GM19193 (cell line): ENCODE results near the gene PPM1M.

Experiments used
- POLR2A ChIP-seq: IDR thresholded peaks from 4 replicates; pipeline ENCODE4 v1.6.1; 2011; ENCODE audit not compliant: insufficient read depth, insufficient read length; ENCODE audit errors: extremely low read depth

The PPM1M gene, protein sequence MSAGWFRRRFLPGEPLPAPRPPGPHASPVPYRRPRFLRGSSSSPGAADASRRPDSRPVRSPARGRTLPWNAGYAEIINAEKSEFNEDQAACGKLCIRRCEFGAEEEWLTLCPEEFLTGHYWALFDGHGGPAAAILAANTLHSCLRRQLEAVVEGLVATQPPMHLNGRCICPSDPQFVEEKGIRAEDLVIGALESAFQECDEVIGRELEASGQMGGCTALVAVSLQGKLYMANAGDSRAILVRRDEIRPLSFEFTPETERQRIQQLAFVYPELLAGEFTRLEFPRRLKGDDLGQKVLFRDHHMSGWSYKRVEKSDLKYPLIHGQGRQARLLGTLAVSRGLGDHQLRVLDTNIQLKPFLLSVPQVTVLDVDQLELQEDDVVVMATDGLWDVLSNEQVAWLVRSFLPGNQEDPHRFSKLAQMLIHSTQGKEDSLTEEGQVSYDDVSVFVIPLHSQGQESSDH

DNA sequence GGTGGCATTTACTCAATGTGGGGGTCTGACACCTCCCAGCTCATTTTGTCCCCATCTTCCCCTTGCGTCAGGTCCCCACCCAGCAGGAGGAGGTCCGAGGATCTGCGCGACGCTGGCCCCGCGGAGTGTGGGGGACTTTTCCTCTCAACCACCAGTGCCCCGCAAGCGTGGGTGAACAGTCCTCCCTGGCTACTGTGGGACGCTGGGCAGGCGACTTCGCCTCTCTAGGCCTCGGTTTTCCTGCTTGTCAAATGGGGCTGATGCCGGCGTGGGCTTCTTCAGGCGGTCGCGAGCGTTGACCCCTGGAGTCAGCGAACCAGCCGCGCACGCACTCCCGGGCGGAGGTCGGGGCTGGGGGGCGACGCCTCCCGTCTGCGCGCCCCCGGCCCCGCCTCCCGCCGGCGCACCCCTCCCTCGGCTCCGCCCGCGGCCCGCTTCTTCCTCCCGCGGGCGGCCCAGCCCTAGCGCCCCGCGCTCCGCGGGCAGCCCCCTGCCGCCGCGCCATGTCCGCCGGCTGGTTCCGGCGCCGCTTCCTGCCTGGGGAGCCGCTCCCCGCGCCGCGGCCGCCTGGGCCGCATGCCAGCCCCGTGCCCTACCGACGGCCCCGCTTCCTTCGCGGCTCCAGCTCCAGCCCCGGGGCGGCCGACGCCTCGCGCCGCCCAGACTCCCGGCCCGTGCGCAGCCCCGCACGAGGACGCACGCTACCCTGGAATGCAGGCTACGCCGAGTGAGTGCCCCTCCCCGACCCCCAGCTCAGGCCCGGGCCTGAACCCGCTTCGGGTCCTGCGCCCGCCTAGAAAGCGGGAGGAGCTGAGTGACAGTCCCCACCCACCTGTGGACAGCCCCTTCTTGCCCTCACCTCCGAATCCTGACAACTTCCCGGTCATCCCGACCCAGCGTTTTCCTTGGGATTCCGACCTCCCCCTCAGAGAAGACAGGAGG is at the start of gene PPM1M:
TSS of gene PPM1M (plus strand) at position 438 of the 942 bp plus-strand sequence. CDS start at position 504, 66 bp downstream.
- TF ChIP-seq POLR2A: peak; percentile 40

DNA sequence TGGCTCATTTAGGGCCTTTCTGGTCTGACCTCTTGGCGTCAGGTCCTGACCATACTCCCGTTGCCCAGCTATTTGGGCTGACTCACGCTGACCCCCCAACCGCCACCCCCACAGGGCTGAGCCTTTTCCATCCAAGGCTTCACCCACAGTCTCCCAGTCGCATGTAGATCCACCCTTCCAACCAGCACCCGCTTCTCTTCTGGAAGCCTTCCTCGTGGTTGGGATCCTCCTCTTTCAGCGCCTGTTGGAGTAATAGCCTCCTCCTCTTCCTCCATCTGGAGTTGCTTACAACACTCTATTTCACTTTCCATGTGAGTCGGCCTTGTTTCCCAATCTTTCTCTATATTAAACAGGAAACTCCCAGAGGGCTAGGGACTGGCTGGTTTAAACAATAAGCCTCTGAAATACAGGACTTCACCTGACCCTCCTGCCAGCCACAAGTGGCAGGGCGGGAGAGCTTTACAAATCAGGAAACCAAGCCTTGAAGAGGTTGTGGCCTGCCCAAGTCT is 49.7 kb upstream of the PPM1M start:
- TF ChIP-seq POLR2A: no peak

DNA sequence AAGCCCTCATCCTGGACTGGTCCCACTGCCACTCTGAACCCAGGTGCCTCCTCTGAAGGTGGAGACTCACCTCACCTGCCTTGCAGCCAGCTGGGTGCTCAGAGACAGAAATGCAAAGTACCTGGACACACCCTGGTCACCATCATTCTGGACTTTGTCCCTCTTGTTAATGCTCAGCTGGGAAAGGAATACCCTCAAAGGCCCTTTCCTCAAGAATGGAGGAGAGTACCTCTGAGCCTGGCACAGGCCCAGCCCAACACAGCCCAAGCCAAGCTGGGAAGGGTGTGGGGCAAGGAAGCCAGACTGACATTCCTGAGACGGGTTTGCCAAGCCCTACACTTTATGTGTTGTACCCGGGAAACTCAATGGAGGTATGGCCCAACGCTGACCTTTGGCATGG is 48.6 kb upstream of the PPM1M start:
- no peak for TF ChIP-seq POLR2A

DNA sequence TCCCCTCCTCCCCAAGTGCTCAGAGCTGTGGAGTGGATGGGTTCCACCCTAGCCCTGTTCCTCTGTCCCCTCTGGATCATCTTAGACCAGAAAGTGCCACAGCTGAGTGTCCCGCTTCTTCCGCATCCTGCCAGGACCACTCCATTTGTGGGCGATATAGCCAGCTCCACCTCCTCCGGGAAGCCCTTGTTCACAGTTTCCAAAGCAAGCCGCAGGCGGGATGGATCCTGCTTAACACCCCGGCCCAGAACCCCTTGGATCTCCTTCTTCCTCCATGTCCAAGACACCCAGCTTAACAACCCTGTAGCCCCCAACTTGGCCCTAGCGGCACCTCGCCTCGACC is 48.1 kb upstream of the PPM1M start:
- TF ChIP-seq POLR2A: no peak

DNA sequence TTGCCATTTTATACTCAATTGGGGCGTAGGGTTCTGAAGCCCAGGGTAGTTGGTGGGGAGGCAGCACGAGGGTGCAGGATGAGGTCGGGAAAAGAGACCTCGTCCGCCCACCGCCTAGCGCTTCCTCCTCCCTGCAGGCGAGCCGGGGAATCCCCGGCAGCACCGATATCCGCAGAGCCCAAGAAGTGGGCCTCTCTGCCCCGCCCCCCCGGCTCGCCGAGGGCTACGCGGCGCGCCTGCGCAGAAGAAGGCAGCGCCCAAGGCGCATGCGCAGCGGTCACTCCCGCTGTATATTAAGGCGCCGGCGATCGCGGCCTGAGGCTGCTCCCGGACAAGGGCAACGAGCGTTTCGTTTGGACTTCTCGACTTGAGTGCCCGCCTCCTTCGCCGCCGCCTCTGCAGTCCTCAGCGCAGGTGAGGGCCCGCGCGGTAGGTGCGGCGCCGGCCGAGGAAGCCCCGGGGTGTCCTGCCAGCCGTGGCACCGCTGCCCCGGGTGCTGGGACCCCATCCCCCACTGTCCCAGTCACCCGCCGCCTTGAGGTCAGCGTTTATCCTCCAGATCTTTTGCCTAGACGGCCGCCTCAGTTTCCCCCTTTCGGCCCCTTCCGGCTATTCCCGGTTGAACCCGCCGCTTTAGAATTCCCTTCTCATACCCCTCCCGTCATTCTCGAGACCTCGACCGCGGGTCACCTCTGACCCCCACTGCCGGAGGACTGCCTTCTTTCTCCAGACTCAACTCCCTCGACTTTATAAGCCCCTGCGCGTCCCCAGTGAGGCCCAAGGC is 47.5 kb upstream of the PPM1M start, which contains the start of gene ALAS1:
TSS of gene ALAS1 (plus strand) at position 319 of the 784 bp plus-strand sequence. CDS start 1,082 bp downstream, outside the sequence.
- peak; percentile 97 for TF ChIP-seq POLR2A

DNA sequence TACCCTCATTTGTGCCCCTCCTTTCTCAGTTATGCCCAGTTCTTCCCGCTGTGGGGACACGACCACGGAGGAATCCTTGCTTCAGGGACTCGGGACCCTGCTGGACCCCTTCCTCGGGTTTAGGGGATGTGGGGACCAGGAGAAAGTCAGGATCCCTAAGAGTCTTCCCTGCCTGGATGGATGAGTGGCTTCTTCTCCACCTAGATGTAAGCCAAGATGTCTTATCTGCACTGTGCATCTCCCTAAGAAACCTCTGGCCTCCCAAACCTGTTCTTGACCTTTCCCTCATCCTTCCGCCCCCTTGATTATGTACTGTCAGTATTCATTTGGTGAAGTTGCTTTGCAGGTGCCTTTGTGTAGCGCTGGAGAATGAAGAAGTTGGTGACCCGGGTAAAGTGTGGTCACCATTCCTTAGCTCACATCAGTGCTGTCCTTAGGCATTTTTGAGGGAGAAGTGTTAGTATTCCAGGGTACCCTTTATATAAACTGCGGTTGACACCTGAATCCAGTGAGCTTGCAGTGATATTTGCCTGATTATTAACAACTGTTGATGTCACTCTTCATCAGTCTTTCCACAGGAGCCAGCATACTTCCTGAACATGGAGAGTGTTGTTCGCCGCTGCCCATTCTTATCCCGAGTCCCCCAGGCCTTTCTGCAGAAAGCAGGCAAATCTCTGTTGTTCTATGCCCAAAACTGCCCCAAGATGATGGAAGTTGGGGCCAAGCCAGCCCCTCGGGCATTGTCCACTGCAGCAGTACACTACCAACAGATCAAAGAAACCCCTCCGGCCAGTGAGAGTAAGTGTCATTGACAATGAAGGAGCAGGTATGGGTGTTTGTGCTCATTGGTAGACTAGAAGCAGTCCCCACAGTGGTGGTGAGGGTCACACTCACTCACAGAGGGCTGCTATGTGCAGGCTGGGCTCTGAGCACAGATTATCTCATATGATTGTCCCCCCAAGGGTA is 46.6 kb upstream of the PPM1M start:
- TF ChIP-seq POLR2A: no peak

DNA sequence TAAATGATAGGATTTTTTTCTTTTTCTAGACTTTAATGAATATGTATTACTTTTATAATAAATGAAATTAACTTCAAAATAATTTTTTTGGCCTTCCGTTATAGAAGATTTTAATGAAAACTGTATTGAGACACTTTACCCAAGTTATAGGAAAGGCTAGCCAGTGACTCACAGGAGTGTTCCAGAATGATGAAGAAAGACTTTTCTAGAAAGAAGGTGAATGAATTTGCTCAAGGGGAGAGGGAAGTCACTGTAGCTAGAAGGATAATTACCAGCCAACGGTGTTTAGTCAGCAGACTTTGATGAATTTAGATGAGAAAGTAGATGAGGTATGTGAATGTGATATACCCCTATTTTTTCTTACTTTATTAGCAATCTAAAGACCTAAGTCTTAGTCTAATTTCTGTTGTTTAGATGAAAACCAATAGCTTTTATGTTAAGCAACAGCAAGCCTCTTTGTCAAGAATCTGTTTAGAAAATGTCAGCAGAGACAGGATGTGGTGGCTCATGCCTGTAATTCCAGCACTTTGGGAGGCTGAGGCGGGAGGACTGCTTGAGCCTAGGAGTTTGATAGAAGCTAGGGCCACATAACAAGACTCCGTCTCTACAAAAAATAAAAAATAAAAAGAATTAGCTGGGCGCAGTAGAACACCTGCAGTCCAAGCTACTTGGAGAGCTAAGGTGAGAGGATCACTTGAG is 44.4 kb upstream of the PPM1M start:
- no peak for TF ChIP-seq POLR2A

DNA sequence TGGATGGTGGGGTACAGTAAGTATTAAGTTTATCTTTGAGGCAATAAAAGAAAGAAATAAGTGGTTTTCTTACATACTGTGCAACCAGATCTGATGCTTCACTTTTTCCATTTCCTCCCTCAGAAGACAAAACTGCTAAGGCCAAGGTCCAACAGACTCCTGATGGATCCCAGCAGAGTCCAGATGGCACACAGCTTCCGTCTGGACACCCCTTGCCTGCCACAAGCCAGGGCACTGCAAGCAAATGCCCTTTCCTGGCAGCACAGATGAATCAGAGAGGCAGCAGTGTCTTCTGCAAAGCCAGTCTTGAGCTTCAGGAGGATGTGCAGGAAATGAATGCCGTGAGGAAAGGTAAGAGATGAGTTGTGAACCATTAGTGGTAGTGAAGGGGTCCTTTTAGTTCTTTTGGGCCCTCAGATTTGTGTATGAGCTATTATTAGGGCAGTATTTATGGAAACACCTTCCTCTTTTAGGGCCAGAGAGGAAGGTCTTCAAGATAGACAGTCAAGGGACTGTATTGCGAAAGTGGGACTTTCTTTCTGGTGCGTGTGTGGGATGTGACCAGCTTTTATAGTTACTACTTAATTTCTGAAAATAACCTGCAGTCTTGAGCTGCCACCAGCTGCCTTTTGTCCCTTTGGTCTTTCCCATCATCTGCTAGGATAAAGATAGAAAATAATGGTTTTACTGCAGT is 43.0 kb upstream of the PPM1M start:
- no peak for TF ChIP-seq POLR2A

DNA sequence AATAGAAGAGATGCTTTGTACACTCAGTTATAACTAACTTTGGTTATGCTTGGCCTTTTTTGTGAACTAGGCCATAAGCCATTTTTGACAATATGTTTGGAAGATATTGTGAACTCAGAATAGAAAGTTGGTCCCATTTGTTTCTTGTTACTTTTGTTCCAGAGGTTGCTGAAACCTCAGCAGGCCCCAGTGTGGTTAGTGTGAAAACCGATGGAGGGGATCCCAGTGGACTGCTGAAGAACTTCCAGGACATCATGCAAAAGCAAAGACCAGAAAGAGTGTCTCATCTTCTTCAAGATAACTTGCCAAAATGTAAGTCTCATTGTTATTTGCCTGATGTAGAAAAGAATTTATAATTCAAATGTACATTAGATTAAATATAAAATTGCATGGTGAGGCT is 41.9 kb upstream of the PPM1M start:
- no peak for TF ChIP-seq POLR2A

DNA sequence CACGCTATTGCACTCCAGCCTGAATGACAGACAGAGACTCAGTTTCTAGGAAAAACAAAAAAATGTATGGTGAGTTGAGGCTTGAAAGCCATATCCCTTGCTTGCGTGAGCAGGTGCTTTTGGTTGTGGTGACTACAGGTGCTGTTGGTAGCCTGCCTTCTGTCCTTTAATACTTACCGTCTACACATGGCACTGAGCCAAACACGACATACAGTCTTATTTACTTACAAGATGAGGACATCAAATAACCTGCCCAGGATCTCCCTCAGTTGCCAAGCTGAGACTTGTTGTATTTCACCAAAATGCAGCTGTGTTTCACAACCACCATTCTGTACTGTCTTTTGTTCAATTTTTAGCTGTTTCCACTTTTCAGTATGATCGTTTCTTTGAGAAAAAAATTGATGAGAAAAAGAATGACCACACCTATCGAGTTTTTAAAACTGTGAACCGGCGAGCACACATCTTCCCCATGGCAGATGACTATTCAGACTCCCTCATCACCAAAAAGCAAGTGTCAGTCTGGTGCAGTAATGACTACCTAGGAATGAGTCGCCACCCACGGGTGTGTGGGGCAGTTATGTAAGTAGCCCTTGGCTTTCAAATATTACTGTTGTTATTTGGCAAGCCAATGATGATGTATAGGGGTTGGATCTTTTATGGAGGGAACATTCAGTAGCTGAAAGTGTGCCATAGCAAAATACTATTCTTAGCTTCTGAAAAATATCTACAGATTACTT is 41.1 kb upstream of the PPM1M start:
- no peak for TF ChIP-seq POLR2A

DNA sequence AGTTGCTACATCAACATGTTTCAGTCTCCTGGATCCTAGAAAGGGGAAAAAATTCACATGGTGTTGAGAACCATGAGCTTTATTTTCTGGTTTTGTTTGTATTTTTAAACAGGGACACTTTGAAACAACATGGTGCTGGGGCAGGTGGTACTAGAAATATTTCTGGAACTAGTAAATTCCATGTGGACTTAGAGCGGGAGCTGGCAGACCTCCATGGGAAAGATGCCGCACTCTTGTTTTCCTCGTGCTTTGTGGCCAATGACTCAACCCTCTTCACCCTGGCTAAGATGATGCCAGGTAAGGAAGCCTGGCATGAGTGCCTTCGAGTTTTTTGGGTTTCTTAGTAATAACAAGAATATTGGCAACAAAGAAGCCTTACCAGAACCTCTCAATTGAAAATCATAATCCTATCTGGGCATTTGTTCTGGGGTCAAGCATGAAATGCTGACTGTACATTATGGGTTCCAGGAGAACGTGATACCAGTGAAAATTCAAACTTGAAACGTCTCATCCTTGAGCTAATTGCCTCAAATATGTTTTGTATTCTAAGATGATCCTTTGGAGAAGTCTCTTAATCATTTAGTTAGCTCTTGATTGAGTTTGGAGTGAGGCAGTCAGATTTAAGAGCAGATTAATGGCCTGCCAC is 39.7 kb upstream of the PPM1M start:
- no peak for TF ChIP-seq POLR2A
